Measurements from ENCODE around the gene URB1.
"Not testable (repeated sequence)": the region's sequence is repeated elsewhere in the genome, so short reads cannot be mapped to it uniquely, and the experiment has no call there.

The URB1 gene

DNA sequence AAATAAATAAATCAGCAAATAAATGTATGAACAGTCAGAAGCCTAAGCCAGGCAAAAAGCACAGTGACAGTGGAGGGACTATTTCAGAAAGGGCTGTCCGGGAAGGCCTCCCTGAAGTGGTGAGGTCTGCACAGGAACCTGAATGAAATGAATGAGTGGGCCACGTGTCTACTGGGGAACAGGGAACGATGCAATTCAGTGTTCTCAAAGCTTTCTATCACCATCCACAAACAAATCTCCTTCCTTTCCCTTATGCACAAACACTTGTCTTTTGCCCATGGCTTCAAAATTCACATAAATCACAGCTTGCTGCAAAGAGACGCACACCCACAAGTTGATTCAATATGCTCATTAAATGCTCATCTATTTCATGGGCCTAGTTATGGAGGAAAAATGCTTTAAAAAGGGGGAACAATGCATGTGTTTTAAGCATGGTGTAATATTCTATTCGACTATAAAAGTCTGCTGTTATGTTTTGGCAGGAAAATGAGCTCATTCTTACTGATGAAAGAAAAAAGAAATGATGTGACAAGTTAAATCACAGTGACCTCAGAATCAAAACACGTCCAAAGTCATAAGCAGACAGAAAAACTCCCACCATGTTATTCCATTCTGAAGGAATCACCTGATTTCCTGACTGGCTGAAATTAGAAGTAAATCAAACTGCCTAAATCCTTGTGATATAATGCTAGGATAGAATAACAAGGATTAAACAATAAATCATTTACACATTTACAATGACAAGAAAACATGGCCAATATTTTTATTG lies 21.6 kb downstream of the URB1 start:
- peak; percentile 37 for FAIRE-seq

DNA sequence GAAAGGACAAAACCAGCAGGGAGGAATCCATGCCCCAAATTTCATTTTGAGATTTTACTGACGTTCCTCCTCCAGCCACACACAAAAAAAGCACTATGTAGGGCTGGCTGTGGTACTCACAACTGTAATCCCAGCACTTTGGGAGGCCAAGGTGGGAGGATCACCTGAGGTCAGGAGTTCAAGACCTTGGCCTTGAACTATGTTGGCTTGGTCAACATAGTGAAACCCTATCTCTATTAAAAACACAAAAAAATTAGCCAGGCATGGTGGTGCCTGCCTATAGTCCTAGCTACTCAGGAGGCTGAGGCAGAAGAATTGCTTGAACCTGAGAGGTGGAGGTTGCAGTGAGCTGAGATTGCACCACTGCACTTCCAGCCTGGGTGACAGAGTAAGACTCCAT lies 23.9 kb downstream of the URB1 start:
- not testable (repeated sequence) for FAIRE-seq

DNA sequence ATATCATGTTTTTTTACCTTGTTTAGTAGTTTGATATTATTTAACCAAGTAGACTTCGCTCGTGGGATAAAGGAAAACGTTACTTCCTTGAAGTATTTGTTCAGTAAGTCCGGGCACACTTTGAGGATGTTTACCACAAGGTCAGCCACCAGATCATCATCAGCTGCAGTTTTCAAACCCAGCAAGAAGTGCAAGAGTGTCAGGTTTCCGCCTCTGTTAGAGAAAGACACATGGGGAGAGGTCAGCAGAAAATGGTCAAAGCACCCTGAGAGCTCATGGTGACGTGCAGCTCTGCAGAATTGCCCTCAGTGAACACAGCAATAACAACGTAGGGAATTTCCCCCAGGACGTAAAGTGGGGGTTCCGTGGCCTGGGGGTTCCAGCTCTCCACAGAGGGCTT lies 24.4 kb downstream of the URB1 start:
- no peak for FAIRE-seq

DNA sequence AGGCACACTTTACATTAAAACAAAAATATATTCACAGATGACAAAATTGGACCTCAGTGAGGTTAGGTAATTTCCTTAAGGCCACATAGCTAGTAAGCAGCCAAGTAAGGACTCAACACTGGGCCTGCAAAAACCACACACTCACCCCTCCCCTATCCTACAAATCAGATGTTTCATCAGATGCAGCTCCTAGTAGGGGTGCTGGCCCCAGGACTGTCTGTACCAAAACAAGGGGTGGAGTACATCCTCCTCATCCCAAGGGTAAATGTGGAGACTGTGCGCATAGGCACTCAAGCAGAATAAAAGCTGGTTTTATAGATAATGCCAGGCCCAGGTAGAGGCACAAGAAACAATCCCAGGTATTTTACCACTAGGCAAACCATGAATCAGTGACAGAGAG lies 25.7 kb downstream of the URB1 start:
- FAIRE-seq = no peak

DNA sequence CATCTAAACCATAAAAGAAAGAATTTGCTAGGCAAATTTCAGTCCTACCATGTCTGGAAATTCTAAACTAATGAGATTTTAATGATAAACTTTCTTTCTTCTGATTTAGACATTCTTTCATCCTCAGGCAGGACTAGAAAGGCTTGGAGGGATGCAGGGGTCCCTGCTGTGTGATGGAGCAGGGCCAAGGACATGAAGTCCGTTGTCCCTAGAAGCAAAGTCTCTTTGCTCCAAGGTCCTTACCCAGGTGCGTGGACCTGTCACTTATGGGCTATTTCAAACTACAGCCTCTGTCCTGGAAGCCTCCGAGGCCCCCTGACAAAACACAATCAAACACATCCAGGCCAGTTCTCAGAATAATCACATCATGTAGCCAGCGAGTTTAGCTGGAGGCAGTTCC lies 26.6 kb downstream of the URB1 start:
- no peak for FAIRE-seq

DNA sequence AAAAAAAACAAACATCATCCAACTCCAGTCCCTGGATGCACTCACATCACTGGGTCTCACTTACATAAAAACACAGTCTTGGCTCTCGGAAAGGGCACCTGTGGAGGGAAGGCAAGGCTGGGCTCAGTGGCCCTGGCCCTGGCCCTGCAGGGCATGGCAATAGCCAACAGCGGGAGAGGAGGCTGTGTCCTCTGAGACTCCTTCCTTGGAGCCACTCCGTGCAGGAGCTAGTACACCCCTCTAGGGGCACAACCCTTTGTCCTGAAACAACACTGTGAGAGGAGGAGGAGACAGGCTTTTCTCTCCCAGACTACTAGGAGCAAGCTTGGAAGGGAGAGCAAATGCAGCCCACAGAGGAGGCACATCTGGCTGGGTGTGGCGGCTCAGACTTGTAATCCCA lies 28.0 kb downstream of the URB1 start:
- FAIRE-seq = no peak

DNA sequence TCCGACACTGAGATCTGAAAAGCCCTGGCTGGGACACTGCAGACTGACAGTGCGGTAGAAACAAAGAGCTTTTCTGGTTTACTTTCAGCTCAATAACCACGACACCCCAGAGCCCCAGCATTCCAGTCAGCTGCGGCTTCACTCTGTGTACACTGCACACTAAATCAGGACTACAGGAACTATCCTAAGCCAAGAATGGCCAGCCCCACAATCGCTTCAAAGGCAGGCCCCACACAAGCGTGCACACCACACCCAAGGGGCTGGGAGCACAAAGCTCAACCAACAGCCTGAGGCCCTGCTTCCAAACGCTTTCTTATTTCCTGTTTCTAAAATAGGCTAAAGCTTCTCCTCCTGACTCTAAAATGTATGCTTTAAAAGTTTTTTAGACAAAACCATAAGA lies 28.4 kb downstream of the URB1 start:
- FAIRE-seq = peak; percentile 18

DNA sequence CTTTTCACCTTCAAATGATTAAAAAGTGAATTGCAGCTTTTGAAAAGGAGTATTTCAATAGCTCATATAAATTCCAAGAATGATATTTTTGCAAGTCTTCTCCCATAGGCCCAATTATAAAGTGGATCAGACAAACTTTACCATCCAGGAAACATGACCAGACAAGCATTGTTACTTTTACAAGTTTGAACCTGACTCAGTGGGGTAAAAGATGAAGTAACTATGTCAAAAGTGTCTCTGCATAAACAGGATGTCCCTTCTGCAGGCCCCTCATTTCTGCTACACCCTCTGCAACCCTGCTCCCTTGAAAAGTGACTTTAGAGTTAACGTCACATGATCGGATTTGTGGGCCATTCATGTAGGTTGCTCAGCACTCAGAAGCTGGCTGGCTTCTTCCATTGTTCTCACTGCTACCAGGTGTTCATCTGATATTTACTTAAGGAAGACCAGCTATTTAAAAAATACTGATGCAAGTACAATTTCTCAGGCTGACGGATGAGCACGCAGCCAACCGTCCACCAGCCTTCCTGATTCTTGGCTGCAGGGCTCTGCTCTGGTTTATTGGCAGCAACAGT lies 32.3 kb downstream of the URB1 start:
- no peak for FAIRE-seq

DNA sequence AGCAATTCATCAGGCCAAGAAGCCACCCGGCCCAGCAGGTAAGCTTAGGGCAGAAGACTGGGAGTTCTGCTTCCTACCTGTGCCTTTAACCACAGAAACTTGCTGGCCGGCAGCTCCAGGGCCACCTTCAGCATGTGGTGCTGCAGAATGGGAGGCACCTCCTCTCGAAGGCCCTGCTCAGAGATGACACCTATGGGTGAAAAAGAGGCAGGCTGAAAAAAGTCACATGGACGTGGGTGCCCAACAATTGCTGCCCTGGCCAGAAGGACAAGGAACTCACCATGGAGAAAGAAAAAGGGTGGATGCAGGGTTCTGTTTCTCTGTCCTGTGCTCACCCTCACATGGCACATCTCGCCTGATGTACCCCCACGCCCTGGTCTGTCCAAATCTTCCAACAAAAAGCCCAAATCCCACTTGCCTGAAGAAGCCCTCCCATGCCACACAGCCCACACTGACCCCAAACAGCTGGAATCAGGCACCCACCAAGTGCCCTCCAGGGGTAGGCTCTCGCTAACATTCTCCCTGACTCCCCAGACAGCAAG lies 33.0 kb downstream of the URB1 start:
- FAIRE-seq = no peak

DNA sequence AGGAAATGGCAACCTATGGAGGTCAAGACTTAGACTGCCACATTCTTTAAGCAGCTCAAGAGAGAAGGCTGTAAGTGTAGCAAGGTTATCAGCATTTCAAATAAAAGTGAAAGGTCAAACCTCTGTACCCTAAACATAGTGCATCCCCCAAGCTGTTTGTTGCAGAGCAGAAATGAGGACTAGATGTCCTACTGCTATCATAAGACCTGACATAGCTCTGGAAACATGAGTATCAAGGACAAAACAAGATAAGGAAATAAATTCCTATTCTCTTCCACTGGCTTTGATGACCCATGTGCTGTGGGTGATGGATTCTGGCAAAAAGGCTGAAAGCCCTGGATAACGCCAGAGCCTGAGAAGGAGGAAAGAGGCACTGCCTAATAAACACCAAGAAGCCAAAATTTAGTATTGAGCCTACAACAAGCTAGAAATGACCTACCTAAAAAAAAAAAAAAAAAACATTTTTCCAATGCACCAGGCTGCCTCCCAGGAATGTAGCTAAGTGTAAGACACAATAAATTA lies 35.9 kb downstream of the URB1 start:
- FAIRE-seq = no peak

DNA sequence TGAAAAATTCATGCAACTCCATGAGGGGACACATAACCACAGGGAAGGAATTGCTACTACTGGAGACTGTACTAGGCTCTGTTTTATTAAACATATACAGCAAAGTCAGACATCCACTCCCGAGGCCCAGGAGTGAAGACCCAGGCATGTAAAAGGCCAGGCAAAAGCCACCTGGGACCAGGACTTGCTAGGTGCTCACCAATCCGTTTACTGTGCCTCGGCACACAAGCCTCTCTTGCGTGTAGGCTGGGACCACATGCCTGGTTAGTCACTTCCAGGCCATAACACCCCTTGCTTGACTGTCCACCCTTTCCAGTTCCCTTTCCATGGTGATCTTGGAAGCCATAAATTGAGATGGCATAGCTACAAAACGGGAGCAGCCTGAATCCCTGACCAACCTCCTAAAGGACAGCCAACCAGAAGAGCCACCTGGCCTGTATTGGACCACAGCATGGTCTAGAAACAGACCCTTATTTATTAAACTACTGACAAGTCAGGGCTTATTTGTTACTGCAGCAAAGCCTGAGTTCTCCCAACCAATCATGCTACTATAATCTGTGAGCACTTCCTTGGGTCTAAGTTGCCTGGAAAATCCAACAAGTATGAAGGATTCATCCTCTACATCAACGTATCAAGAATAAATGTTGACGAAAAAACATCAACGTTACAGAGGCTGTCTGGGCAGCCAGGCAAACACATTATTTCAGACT lies 39.7 kb downstream of the URB1 start:
- FAIRE-seq = no peak

DNA sequence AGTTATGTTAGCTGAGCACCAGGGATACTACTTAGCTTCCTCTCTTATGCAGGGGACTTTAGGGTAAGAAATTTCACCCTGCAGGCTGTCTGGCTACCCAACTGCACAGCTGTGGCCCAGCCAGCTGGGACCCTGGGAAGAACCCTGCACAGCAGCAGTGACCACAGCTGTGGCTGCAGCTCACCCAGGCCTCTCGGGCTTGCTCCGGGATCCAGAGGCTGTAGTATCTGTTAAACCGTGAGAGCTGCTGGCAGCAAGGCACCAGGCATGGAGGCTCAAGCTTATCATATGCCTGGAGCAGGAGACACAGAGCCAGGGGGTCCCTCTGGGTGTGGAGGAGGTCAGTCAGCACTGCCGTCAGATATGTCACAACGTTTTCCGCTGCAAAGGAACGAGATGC lies 40.3 kb downstream of the URB1 start:
- no peak for FAIRE-seq

DNA sequence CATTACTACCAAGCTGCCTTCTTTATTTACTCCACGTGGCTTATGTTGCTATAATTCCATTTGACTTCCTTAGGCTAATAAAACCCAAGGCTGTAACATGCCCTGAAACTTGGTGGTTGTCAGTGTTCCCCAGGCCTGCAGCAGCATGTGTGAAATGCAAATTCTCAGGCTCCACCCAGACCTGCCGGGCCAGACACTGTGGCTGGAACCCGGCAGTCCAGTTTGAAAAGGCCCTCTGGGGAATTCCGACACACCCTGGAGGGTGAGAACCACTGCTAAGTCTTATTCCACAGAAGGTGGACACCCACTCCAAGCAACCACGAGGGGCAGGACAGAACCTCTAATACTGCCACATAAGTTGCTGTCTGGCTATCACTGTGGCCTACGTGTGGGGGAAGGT lies 41.4 kb downstream of the URB1 start:
- no peak for FAIRE-seq

DNA sequence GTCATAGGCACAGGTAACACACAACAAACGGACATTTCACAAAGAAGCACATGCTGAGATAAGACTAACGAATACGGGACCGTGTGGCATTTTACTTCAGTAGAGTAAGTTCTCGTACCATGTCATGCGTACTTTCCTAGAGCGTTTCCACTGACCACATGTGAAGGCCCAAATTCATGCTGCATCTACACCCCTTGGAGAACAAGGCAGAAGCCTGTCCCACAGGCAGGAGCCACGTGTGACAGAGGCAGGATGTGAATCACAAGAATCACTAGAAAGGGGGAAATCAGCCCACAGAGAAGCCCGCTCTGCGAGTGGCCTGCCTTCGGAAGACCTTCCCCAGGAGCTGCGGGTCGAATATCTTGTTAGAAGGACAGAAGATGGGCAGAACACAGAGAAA lies 41.8 kb downstream of the URB1 start:
- no peak for FAIRE-seq

DNA sequence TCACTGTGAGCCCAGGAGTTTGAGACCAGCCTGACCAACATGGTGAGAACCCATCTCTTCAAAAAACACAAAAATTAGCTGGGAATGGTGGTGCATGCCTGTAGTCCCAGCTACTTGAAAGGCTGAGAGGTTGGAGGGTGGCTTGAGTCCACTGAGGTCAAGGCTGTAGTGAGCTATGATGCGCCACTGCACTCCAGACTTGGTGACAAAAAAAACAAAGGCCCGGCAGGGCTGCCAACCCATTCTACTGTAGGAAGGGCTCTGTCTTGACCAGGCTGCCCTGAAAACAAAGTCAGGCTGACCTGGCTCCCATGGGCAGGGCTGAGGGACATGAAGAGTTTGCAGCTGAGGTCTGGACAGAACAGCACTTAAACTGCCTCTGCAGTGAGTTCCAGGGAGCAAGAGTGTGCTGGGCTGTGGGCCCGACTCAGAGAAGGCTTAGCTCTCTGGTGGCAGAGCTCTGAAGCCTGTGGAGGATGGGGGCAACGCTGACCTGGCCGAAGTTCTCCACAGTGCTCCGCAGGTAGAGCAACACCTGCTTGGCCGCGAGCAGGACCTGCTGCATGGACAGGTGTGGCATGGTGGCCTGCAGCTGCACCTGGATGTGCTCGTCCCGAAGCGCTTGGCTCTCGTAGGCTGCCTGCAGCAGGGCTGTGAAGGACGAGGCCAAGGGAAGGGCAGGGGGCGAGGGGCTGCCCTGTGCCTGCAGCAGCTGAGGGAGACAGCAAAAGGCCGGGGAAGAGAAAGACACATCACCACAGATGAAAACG lies 42.4 kb downstream of the URB1 start:
- no peak for FAIRE-seq

DNA sequence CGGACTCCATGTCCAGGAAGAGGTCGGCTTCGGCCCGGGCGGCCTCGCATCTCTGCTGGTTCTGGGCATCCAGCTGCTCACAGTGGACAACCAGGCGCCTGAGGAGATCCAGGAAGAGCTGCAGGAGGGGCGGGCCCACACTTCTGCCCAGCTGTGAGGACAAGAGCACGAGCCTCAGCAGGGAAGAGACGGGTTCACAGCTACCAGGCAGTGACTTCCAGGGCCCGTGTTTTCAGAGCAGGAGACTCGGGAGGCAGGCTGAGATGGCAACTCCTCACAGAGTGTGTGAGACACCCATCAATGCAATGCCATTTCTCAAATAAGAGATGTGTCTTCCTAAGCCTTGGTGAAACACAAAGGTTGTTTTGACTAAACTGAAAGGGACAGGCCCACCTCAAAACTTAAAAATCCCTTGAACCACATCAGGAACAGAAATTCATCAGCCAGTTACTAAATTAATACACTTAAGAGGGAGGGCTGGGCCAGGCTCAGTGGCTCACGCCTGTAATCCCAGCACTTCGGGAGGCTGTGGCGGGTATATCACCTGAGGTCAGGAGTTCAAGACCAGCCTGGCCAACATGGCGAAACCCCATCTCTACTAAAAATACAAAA lies 43.4 kb downstream of the URB1 start:
- FAIRE-seq = no peak

DNA sequence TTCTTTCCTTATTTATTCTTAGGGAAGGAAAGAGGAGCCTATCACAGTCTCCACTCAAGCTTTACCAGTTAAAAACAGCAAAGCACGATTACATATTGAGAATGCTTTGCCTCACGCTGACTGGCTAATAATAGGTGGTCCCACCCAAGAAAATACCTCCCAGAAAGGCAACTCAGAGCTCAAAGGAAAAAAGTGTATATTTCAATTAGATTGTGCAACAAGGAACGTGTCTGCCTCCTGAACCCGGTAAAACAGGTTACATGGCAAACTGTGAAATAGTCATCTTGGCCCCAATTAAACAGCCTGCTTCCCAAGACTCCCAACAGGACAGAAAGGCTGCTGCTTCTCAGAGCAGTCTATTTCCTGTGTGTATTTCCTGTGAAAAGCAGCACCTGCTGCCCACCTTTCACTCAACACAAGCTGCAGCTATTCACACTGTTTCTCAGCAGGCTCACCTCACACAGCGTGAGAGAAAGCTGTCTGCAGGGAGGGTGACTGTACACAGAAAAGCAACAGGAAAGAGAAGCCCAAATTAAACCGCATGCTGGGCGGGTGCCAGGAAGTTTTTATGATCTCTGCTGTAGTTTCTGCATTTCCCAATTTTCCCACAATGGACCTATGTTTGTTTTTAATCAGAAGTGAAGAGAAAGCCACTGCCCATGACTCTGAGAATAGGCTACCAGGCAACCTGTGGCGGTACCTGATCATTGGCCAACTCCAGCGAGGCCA lies 44.0 kb downstream of the URB1 start:
- no peak for FAIRE-seq

DNA sequence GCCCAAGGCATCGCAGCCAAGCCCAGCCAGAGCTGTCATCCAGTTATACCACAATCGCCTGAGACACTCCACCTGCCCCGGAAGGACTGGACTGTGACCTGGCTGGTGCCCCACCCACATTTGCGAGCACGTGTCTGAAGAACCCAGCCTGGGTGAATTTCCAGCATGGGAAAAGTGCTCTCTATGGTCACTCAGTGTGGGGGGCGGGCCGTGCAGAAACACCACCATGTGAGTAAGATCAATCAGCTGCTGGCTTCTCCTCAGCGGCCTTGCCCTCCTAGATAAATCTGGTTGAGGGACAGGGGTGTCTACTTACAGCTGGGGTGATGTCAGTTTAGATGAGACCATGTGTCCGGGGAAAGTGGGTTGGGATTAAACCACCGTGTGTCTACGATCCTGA lies 44.8 kb downstream of the URB1 start:
- no peak for FAIRE-seq

DNA sequence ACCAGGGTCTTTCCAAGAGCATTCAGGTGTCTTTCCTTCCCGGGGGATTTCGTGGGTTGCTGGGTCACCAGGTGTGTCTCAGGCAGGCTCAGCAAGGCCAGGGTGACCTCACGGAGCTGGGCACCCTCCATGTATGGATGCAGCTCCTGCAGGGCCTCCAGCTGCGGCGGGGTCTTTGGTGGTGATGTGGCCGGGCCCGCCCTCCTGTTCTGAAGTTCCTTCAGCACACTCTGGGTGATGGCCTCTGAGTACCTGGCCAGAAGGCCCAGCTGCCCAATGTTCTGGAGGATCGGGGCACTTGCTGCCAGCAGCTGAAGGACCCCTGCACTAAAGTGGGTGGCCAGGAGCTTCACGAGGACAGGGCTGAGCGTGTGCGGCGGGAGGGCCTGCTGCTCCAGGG lies 45.5 kb downstream of the URB1 start:
- no peak for FAIRE-seq

DNA sequence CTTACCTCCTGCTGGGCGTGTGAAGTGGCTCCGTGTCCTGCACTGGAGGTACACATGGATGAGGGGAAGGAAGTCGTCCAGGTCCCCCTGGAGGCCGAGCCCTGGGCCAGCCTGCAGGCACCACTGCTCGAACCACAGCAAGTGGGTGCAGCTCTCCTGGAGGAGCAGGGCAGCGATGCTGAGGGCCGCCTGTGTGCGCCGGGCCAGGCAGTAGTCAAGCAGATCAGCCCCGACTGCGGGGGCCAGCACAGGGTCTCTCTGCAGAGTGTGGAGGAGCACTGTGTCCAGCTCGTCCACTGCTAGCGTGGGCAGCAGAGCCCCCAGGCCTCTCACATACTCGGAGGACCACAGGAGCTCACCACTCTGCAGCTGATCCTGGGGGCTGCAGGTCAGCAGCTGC lies 45.9 kb downstream of the URB1 start:
- FAIRE-seq = no peak

All from endometrium (tissue), 2 donors.